ENCODE results near the gene LSM4.

Gene LSM4

GRCh38 chr19:18309525-18310064 lies 13.3 kb downstream of the LSM4 start:
- no peak for DNase-seq

GRCh38 chr19:18308948-18309325 lies 13.9 kb downstream of the LSM4 start:
- no peak for DNase-seq

- no peak for DNase-seq
These were observed 14.6 kb downstream of the LSM4 start for GRCh38 chr19:18308051-18308947.

- DNase-seq, result no peak
These were observed 15.6 kb downstream of the LSM4 start for GRCh38 chr19:18307271-18307681.

- no peak for DNase-seq
These were observed 16.0 kb downstream of the LSM4 start for GRCh38 chr19:18306888-18307260.

DNA sequence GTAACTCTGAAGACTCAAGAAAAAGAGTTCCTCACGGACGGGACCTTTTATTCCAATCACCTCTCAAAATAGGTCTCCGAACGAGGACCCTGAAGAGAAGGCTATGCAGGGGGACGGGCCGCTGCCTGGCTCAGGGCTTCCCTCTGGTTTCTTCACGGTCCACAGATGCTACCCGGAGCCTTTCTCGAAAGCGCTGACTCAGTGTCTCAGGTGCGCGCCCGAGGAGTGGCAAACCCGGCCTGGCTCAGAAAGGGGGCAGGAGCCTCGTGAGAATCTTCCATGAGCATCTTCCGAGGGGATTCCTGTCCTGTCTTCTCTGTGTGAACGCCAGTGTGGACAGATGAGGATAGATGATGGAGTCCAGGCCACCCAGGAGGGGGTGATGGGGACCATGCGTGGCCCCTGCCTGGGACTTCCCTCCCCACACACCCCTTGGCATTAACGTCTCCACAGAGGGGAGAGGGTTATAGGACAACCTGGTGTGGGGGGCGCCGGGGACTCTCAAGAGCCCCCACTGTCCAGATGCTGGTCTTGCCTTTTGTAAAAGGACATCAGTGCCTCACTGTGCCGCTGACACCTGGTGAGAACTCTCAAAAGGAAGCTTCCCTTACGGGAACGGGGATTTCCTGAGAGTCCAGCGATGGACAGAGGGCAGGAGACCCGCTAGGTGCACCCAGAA lies 16.5 kb downstream of the LSM4 start:
- DNase-seq, result no peak

GRCh38 chr19:18304458-18305310 lies 18.2 kb downstream of the LSM4 start:
- peak; percentile 85 for DNase-seq

- no peak for DNase-seq
These were observed 18.7 kb downstream of the LSM4 start for GRCh38 chr19:18304208-18304457.

GRCh38 chr19:18301718-18302111 lies 21.2 kb downstream of the LSM4 start:
- no peak for DNase-seq

- DNase-seq, result no peak
These were observed 21.8 kb downstream of the LSM4 start for GRCh38 chr19:18300930-18301717.

GRCh38 chr19:18299654-18300053 lies 23.2 kb downstream of the LSM4 start:
- DNase-seq, result no peak

GRCh38 chr19:18298601-18299000 lies 24.3 kb downstream of the LSM4 start:
- no peak for DNase-seq

DNA sequence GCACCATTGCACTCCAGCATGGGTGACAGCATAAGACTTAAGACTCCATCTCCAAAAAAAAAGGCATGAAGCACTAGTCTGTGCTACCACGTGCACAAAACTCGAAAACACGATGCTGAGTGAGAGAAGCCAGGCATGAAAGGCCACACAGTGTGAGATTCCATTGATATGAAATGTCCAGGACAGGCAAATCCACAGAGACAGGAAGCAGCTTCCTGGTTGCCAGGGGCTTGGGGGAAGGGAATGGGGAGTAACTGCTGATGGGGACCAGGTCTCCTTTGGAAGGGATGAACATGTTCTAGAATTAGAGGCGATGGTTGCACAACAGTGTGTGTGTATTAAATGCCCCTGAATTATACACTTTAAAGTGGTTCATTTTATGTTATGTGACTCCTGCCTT lies 25.6 kb downstream of the LSM4 start:
- DNase-seq, result no peak

- DNase-seq, result no peak
These were observed 27.8 kb downstream of the LSM4 start for GRCh38 chr19:18295034-18295451.

DNA sequence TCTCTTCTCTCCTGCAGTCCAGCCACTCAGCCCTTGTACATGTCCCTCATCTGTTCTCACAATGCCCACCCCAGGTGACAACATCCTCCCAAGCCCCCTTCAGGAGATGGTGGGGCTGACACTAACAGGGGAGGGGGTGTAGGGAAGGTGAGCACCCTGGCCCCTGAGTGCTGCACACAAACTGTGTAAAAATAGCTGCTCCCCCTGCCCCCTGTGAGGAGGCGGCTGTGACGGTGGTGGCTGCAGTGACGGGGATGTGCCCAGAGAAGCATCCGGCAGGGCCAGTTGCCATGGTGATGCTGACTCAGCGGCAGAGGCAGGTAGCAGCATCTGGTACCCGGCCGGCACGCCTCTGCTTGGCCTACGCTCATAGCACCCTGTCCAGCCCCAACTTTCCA lies 28.4 kb downstream of the LSM4 start:
- DNase-seq, result peak; percentile 91

DNA sequence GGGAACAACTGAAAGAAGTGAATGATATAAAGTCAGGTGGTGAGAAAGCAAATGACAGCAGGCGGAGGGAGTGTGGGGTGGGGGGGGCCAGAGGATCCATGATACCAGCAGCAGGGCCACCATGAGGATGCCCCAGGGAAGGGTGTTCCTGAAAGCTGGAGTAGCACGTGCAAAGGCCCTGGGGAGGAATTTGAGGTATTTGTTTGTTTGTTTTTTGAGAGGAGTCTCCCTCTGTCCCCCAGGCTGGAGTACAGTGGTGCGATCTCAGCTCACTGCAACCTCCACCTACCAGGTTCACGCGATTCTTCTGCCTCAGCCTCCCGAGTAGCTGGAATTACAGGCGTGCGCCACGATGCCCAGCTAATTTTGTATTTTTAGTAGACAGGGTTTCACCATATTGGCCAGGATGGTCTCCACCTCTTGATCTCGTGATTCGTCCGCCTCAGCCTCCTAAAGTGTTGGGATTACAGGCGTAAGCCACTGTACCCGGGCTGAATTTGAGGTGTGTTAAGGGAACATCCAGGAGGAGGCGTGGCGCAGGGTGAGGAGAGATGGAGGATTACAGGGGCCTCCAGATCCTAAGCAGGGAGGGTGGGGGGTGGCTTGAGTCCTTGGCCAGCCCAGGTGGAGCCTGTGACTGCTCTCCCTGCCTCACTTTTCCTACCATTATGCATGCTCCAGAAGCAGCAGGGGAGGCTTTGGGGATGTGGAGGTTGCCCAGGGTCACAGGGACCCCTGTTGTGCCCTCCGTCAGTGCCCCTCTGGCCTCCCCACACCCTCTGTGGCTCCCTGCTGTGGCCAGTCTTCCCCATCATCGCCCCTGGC lies 29.0 kb downstream of the LSM4 start:
- DNase-seq, result no peak

GRCh38 chr19:18292810-18293641 lies 29.9 kb downstream of the LSM4 start:
- DNase-seq, result peak; percentile 25

GRCh38 chr19:18292462-18292809 lies 30.4 kb downstream of the LSM4 start:
- no peak for DNase-seq

GRCh38 chr19:18291590-18292461 lies 31.1 kb downstream of the LSM4 start:
- DNase-seq, result peak; percentile 81

- DNase-seq, result no peak
These were observed 31.8 kb downstream of the LSM4 start for GRCh38 chr19:18291019-18291524.
